ENCODE data around the gene LILRB2.

LILRB2 gene

DNA sequence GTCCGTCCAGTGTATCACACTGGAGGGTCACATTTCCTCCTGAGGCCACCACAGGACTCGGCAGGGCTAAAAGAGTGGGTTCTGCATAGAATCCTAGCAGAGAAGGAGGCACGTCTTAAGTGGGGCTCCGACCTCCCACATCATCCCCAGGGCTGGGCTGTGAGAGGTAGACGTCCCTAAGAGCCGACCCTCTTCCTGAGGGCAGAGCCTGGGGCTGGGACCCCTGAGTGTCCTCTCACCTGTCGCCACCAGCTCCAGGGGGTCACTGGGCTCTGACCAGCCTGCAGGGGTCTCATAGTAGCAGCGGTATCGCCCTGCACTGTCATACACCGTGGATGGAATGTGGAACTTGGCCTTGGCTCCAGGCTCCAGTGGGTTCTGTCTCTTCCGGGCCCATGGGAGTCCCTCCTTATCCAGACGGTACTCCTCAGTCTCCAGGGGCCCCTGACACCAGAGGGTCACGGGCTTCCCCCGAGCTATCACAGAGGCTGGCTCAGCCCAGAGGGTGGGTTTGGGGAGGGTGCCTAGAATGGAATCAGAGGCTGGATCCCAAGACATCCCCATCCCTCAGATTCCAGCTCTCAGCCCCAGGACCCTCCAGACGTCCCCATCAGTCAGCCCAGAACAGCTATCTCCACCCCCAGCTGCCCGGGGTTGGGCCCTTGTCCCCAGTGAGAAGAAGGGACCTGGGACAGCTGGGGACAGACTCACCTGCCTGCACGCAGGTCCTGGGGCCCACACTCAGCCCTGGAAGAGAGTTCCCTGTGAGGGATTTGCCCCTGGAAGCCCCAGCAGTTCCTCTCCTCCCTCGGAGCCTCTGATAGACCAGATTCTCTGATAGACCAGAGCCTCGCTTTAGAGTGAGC lies 24.4 kb downstream of the LILRB2 start:
- TF ChIP-seq, protein P1, sequence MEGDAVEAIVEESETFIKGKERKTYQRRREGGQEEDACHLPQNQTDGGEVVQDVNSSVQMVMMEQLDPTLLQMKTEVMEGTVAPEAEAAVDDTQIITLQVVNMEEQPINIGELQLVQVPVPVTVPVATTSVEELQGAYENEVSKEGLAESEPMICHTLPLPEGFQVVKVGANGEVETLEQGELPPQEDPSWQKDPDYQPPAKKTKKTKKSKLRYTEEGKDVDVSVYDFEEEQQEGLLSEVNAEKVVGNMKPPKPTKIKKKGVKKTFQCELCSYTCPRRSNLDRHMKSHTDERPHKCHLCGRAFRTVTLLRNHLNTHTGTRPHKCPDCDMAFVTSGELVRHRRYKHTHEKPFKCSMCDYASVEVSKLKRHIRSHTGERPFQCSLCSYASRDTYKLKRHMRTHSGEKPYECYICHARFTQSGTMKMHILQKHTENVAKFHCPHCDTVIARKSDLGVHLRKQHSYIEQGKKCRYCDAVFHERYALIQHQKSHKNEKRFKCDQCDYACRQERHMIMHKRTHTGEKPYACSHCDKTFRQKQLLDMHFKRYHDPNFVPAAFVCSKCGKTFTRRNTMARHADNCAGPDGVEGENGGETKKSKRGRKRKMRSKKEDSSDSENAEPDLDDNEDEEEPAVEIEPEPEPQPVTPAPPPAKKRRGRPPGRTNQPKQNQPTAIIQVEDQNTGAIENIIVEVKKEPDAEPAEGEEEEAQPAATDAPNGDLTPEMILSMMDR (IDR thresholded peaks at IDR 0.05; ENCODE audit: low read length) = no peak
- TF ChIP-seq EZH2 (IDR thresholded peaks at IDR 0.05; ENCODE audit: borderline replicate concordance, low read length) = no peak
- H4K20me1 ChIP-seq (ENCODE audit: insufficient read depth, low read length) = no peaks in the 10 kb centered on the region
- H3K27me3 ChIP-seq (ENCODE audit: insufficient read depth, low read length) = peaks cover 17% of the 10 kb centered on the region; the same call in 1 of the 2 replicates
- no peaks in the 10 kb centered on the region for H3K9me3 ChIP-seq (ENCODE audit: low read length)
- H3F3A ChIP-seq (ENCODE audit: insufficient read depth, low read length) = no peaks in the 10 kb centered on the region
- no peaks in the 10 kb centered on the region for H3K79me2 ChIP-seq (ENCODE audit: insufficient read depth, low read length)
- H3K36me3 ChIP-seq (ENCODE audit: insufficient read depth, low read length) = no peaks in the 10 kb centered on the region
- no peak overlapping the region for H3K4me3 ChIP-seq (ENCODE audit: low read depth, low read length, poor library complexity, severe bottlenecking)
- no peak overlapping the region for H3K27ac ChIP-seq (ENCODE audit: low read depth, low read length, poor library complexity, severe bottlenecking)
- H3K4me1 ChIP-seq (ENCODE audit: insufficient read depth, low read length, severe bottlenecking) = no peaks in the 10 kb centered on the region
- H3K9me2 ChIP-seq (ENCODE audit: low read depth, low read length) = no peaks in the 10 kb centered on the region
- no peak overlapping the region for H3K9ac ChIP-seq (ENCODE audit: low read length)
- H3K4me2 ChIP-seq (ENCODE audit: low read length) = no peak overlapping the region
- H2AFZ ChIP-seq (ENCODE audit: low read length) = no peak overlapping the region

DNA sequence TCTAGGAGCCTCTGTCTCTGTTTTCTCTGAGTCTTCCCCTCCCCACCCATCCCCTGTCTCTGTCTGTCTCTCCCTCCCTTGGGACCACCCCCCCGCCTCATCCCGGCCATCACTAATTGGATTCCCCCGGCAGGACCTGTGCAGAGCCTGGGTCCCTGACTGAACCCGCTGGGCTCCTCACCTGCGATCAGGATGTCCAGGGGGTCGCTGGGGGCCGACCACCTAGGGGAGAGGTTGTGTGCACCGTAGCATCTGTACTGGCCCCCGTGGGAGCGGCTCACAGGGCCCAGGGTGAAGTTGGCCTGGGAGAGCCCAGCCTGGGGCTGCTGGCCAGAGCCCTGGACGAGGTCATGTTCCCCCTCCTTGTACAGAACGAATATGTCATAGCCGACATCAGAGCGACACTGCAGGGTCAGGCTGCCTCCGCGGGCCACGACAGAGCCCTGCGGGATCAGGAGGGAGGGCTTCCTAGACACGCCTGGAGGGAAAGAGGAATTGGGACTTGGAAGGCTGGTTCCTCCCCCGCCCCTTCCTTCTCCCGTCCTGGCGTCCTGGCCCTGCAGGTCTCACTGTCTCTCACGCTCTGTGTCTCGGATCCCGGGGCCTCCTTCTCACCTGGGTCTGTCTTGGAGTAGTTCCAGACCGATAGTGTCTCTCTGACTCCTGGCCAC lies 25.7 kb downstream of the LILRB2 start:
- Histone ChIP-seq H3K9me2 (ENCODE audit: low read depth, low read length) (no peaks in the 10 kb centered on the region), H2AFZ (ENCODE audit: low read length) (no peak overlapping the region), H3K27ac (ENCODE audit: low read depth, low read length, poor library complexity, severe bottlenecking) (no peak overlapping the region), H3K27me3 (ENCODE audit: insufficient read depth, low read length) (peaks cover 17% of the 10 kb centered on the region; the same call in 1 of the 2 replicates), H3K9ac (ENCODE audit: low read length) (no peak overlapping the region), H4K20me1 (ENCODE audit: insufficient read depth, low read length) (no peaks in the 10 kb centered on the region), H3K4me1 (ENCODE audit: insufficient read depth, low read length, severe bottlenecking) (no peaks in the 10 kb centered on the region), H3K9me3 (ENCODE audit: low read length) (no peaks in the 10 kb centered on the region), H3K79me2 (ENCODE audit: insufficient read depth, low read length) (no peaks in the 10 kb centered on the region), H3F3A (ENCODE audit: insufficient read depth, low read length) (no peaks in the 10 kb centered on the region), H3K4me2 (ENCODE audit: low read length) (no peak overlapping the region), H3K36me3 (ENCODE audit: insufficient read depth, low read length) (no peaks in the 10 kb centered on the region), H3K4me3 (ENCODE audit: low read depth, low read length, poor library complexity, severe bottlenecking) (no peak overlapping the region)
- TF ChIP-seq, protein P1 (IDR thresholded peaks at IDR 0.05; ENCODE audit: low read length) = no peak
- TF ChIP-seq EZH2 (IDR thresholded peaks at IDR 0.05; ENCODE audit: borderline replicate concordance, low read length) = no peak

DNA sequence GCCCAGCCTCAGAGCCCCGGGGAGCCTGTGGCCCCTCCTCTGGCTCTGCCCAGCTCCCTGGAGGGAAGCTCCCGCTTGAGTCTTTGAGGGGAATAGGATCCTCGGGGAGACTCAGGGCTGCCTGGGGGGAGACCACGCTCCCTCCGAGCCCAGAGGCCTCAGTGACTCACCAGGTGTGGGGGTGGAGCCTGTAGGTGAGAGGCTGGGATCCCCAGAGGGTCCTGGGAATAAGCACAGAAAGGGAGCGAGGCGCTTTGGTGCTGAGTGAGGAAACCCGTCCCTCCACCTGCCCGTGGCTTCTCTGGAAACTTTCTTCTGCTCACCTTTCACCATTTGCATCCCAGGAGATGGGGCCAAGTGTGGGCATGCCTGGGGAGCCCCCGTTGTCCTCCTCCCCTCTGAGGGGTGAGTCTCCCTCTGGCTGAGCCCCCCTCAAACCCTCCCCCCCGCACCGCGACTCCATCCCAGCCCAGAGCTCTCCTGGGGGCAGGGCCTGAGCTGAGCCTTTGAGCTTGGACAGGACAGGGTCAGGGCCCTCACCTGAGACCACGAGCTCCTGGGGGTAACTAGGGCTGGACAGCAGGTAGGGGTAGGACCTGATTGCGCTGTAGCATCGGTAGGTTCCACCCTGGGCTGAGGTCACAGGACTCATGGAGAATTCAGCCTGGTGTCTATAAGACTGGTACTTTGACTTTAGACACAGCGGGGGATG lies 26.6 kb downstream of the LILRB2 start:
- TF ChIP-seq EZH2 (IDR thresholded peaks at IDR 0.05; ENCODE audit: borderline replicate concordance, low read length) = no peak
- TF ChIP-seq, protein P1 (IDR thresholded peaks at IDR 0.05; ENCODE audit: low read length) = no peak
- Histone ChIP-seq H3K4me3 (ENCODE audit: low read depth, low read length, poor library complexity, severe bottlenecking) (no peak overlapping the region), H3K27ac (ENCODE audit: low read depth, low read length, poor library complexity, severe bottlenecking) (no peak overlapping the region), H3F3A (ENCODE audit: insufficient read depth, low read length) (no peaks in the 10 kb centered on the region), H3K9me3 (ENCODE audit: low read length) (no peaks in the 10 kb centered on the region), H3K36me3 (ENCODE audit: insufficient read depth, low read length) (no peaks in the 10 kb centered on the region), H3K27me3 (ENCODE audit: insufficient read depth, low read length) (peaks cover 12% of the 10 kb centered on the region; the same call in 1 of the 2 replicates), H2AFZ (ENCODE audit: low read length) (no peak overlapping the region), H4K20me1 (ENCODE audit: insufficient read depth, low read length) (no peaks in the 10 kb centered on the region), H3K4me1 (ENCODE audit: insufficient read depth, low read length, severe bottlenecking) (no peaks in the 10 kb centered on the region), H3K9me2 (ENCODE audit: low read depth, low read length) (no peaks in the 10 kb centered on the region), H3K79me2 (ENCODE audit: insufficient read depth, low read length) (no peaks in the 10 kb centered on the region), H3K9ac (ENCODE audit: low read length) (no peak overlapping the region), H3K4me2 (ENCODE audit: low read length) (no peak overlapping the region)

All from OCI-LY1 (cell line).